NCI-H345 treated with DMSO at 0.1 percent for 48 hours (cell line): ENCODE data around the gene PACSIN2.
"Not testable (repeated sequence)": the region's sequence is repeated elsewhere in the genome, so short reads cannot be mapped to it uniquely, and the experiment has no call there.

Source experiments
- DNase-seq: peaks from one replicate; lab custom pipeline; 2025; ENCODE audit not compliant: unreplicated experiment; lab: John Stamatoyannopoulos, UW

PACSIN2 gene

GRCh38 chr22:43011079-43011478 is 3.9 kb downstream of the PACSIN2 start:
- no peak for DNase-seq

- no peak for DNase-seq
Measured at GRCh38 chr22:43009444-43009843, 5.5 kb downstream of the PACSIN2 start.

- no peak for DNase-seq
Measured at GRCh38 chr22:43008921-43009320, 6.0 kb downstream of the PACSIN2 start.

GRCh38 chr22:43008509-43008908 is 6.4 kb downstream of the PACSIN2 start:
- no peak for DNase-seq

GRCh38 chr22:43007519-43008102 is 7.3 kb downstream of the PACSIN2 start:
- no peak for DNase-seq

- DNase-seq = no peak
Measured at GRCh38 chr22:43006753-43007152, 8.2 kb downstream of the PACSIN2 start.

- no peak for DNase-seq
Measured at GRCh38 chr22:43006016-43006505, 8.9 kb downstream of the PACSIN2 start.

- DNase-seq = no peak
Measured at GRCh38 chr22:43005106-43005505, 9.8 kb downstream of the PACSIN2 start.

- no peak for DNase-seq
Measured at GRCh38 chr22:43004362-43005035, 10.4 kb downstream of the PACSIN2 start.

GRCh38 chr22:43002202-43002586 is 12.8 kb downstream of the PACSIN2 start:
- no peak for DNase-seq

- DNase-seq = no peak
Measured at GRCh38 chr22:43001271-43002201, 13.4 kb downstream of the PACSIN2 start.

GRCh38 chr22:43000441-43001175 is 14.3 kb downstream of the PACSIN2 start:
- no peak for DNase-seq

- DNase-seq = no peak
Measured at GRCh38 chr22:42997582-42998090, 17.3 kb downstream of the PACSIN2 start.

GRCh38 chr22:42996646-42997365 is 18.1 kb downstream of the PACSIN2 start:
- DNase-seq = no peak

- not testable (repeated sequence) for DNase-seq
Measured at GRCh38 chr22:42995654-42996053, 19.3 kb downstream of the PACSIN2 start.

- no peak for DNase-seq
Measured at GRCh38 chr22:42994917-42995562, 19.9 kb downstream of the PACSIN2 start.

GRCh38 chr22:42994276-42994916 is 20.6 kb downstream of the PACSIN2 start:
- DNase-seq = no peak

GRCh38 chr22:42993651-42994275 is 21.2 kb downstream of the PACSIN2 start:
- no peak for DNase-seq
